Jurkat, Clone E6-1 (cell line): ENCODE results near the gene C1orf159.
"Not testable (repeated sequence)": the region's sequence is repeated elsewhere in the genome, so short reads cannot be mapped to it uniquely, and the experiment has no call there.

Source experiments
- DNase-seq: peaks from one replicate; pipeline ENCODE4 v3.0.0-alpha.2; 2011; ENCODE audit warnings: low read depth, low spot score
- H3K4me3 ChIP-seq: 2 replicates; pipeline ENCODE4 v1.5.1; 2011; ENCODE audit warnings: mild to moderate bottlenecking, low read length, control low read depth, moderate library complexity

Gene C1orf159

GRCh38 chr1:1121611-1122077, 5.8 kb upstream of the C1orf159 start:
- peak overlapping the region; percentile 13; the same call in 1 of the 2 replicates for H3K4me3 ChIP-seq
- no peak for DNase-seq

GRCh38 chr1:1120866-1121591, 5.1 kb upstream of the C1orf159 start:
- no peak overlapping the region for H3K4me3 ChIP-seq
- DNase-seq, result no peak

- no peak overlapping the region for H3K4me3 ChIP-seq
- DNase-seq, result no peak
Observed at GRCh38 chr1:1120096-1120495, 4.2 kb upstream of the C1orf159 start.

DNA sequence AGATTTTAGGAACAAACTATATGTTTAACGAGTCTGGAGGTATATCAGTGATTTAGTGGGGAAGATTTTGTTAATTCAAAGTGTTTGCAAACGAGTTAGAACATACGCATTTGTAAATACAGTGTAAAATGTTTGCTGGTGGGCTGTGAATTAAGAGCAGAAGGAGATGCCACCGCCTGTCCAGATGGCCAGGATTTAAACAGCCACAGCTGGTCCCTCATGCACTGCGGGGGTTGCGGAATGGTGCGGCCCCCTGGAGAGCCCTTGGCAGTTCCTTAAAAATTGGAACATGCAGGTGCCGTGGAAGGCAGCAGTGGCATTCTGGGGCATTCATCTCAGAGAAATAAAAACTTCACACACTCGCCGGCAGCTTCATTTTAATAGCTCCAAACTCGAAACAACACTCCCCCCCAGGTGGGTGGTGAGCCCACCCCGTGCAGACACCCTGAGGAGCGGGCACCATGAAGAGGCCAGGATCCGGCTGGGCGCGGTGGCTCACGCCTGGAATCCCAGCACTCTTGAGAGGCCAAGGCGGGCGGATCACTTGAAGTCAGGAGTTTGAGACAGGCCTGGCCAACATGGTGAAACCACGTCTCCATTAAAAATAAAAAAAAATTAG, 3.5 kb upstream of the C1orf159 start:
- no peak overlapping the region for H3K4me3 ChIP-seq
- DNase-seq, result no peak

DNA sequence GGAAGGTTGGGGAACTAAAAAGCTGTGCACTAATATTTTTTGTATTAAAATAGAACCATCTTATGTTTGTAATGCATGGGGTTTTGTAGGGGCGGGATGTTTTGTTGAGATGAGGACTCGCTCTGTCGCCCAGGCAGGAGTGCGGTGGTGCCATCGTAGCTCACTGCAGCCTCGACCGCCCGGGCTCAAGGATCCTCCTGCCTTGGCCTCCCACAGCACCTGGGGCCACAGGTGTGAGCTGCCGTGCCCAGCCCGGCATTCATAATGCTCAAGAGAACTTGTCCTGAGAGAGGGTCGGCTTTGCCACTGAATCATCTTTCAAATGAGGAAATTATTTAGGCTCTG, 3.0 kb upstream of the C1orf159 start:
- no peak overlapping the region for H3K4me3 ChIP-seq
- no peak for DNase-seq

- DNase-seq, result no peak
- H3K4me3 ChIP-seq, result no peak overlapping the region
Observed at GRCh38 chr1:1118011-1118875, 2.4 kb upstream of the C1orf159 start.

GRCh38 chr1:1117469-1117831, 1.6 kb upstream of the C1orf159 start:
- no peak for DNase-seq
- H3K4me3 ChIP-seq, result no peak overlapping the region

DNA sequence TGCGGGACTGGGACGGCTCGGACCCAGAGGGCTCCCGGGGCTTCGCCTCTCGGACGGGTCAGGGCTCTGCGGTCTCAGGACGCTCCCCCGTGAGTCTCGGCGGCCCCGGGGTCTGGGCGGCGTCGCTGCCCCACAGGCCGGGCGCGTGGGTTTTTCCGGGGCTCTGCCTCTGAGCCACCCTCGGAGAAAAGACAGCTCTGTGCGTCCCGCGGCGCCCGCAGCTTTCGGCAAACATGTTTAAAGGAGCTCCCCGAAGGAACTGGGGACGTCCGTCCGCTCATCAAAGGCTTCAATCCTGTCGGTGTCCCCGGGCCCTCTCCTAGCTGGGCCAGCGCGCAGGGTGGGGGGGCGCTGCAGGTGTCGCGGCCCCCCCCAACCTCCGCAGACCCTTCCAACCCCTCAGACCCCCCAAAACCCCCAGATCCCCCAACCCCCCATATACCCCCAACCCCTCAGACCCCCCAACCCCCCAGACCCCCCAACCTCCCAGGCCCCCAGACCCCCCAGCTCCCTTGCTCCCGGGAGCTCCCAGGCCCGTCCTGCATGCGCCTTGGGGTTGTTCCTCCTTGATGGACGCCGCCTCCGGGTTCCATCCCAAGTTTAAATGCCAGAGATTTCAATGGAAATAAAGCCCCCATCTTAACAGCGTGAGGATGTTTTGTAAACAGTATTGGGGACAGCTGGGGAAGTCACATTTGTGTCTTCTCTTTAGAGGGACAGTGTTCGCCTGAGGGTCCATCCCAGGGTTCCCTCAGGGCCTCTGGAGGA, 996 bp upstream of the C1orf159 start:
- peak overlapping the region; percentile 48 for H3K4me3 ChIP-seq
- DNase-seq, result no peak

DNA sequence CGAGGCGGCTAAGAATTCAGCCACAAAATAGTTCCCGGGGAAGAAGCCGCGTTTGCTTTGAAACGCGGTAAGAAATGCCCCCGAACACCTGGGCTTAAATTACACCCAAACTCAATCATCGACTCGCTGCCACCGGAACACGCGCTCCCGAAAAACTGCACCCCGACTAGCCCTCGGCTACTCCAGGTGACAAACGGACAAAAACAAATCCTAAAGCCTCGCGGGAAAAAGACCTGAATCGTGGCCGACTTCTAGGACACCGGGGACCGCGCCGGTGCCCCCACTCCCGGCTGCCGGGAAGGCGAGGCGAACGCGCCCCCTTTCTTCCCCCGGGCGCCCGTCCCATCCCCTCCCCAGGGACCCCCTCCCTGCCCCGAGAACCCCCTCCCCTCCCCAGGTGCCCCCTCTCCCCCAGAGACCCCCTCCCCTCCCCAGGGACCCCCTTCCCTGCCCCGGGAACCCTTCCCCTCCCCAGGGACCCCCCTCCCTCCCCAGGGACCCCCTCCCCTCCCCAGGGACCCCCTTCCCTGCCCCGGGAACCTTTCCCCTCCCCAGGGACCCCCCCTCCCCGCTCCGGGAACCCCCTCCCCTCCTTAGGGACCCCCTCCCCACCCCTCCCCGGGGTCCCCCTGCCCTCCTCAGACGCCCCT, 628 bp downstream of the C1orf159 start:
- peak overlapping the region; percentile 56 for H3K4me3 ChIP-seq
- DNase-seq, result no peak

- DNase-seq, result no peak
- no peak overlapping the region for H3K4me3 ChIP-seq
Observed at GRCh38 chr1:1114431-1114830, 1.5 kb downstream of the C1orf159 start.

DNA sequence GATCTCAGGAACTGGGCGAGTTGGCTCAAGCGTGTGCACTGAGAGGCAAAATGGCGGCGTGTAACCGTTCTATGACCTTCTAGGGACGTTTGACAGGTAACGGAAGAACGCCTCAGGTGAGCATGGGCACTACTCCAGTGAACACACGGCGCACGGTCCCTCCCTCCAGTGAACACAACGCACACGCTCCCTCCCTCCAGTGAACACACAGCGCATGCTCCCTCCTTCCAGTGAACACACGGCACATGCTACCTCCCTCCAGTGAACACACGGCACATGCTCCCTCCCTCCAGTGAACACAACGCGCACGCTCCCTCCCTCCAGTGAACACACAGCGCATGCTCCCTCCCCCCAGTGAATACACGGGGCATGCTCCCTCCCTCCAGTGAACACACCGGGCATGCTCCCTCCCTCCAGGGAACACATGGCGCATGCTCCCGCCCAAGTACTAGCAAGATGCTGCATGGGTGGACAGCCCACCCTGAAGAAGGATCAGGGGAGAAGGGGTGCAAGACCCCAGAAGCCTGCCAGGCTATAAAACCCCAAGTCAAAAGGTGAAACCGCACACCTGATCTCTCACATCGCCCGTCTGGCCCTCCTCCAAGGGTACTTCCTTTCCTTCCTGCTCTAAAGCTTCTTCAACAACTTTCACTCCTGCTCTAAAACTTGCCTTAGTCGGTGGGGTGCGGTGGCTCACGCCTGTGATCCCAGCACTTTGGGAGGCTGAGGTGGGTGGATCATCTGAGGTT, 3.5 kb downstream of the C1orf159 start:
- no peak for DNase-seq
- no peak overlapping the region for H3K4me3 ChIP-seq

- DNase-seq, result no peak
- no peak overlapping the region for H3K4me3 ChIP-seq
Observed at GRCh38 chr1:1111516-1112236, 4.2 kb downstream of the C1orf159 start.

DNA sequence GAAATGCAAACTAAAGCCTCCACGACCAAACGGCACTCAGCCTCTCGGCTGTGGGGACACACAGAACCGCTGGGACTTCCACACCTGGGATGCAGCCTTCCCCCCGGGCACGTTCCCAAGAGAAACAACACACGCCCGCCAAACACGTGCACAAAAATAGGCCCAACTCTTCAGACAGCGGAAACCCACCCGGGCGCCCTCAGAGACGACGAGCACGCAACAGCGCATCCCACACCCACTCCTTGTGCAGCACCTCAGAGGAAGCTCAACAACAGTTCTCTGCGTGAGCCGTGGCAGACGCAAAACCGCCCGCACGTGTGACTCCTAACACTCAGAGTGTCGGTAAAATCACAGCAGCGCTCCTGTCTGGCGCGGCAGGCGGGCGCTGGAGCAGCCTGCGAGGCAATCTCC, 5.3 kb downstream of the C1orf159 start:
- DNase-seq, result no peak

DNA sequence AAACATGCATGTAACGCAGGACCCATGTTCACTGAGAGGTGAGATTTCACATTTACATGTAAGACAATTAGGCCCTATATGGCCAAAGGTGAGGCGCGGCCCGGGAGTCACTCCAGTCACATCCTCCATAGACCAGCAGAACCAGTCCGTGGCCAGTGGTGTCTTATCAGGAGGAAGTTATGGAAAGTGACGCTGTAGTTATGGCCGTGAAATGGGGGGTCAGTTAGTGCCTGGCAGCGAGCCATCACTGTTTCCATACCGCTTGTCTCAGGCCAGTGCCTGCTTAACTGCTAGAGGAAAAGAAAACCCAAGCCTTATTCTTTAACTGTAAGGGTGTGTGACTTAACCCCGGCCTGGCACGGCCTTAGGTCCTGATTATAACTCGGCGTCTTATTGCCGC, 6.1 kb downstream of the C1orf159 start:
- DNase-seq, result no peak
- H3K4me3 ChIP-seq, result no peak overlapping the region

More for the DNA sequence above, 5.3 kb downstream of the C1orf159 start:
- no peak overlapping the region for H3K4me3 ChIP-seq

DNA sequence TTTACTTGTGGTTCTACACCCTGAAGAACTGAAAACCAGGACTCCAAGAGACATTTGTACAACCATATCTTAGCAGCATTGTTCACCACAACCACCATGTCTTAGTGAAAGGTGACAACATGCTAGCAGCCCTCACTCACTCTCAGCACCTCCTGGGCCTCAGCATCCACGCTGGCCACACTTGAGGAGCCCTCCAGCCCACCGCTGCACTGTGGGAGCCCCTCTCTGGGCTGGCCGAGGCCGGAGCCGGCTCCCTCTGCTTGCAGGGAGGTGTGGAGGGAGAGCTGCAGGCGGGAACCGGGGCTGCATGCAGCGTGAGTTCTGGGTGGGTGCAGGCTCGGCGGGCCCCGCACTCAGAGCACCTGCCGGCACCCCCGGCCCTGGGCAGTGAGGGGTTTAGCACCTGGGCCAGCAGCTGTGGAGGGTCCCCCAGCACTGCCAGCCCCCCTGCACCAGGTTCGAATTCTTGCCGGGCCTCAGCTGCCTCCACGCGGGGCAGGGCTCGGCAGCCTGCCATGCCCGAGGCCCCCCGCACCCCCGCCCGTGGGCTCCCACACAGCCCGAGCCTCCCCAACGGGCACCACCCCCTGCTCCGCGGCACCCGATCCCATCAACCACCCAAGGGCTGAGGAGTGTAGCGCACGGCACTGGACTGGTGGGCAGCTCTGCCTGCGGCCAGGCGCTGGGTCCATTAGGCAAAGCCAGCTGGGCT, 9.2 kb downstream of the C1orf159 start:
- no peak for DNase-seq

DNA sequence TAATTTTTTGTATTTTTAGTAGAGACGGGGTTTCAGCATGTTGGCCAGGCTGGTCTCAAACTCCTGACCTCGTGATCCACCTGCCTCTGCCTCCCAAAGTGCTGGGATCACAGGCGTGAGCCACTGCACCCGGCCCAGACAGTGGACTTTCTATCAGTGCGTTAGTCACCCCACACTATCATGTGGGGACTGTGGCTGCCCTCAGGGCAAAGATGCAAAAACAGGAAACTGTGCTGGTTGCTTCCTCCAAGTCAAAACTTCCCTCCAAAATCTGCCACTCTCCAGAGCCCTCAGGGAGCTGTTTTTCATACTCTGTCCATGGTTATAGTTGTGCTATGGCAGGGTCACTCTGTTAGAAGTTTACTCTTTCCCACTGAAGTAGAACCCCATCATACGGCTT, 11.7 kb downstream of the C1orf159 start:
- DNase-seq, H3K4me3 ChIP-seq: not testable (repeated sequence)

More for the DNA sequence above, 9.2 kb downstream of the C1orf159 start:
- no peak overlapping the region for H3K4me3 ChIP-seq

DNA sequence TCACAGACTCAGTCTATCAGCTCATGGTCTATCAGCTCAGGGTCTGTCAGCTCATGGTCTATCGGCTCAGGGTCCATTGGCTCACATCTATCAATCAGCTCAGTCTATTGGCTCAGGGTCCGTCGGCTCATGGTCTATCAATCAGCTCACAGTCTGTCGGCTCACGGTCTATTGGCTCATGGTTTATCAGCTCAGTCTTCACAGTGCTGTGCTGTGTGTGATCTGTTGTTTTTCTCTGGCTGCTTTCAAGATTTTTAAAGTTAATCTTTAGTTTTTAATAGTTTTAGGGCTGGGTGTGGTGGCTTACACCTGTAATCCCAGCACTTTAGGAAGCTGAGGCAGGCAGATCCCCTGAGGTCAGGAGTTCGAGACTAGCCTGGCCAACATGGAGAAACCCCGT, 14.4 kb downstream of the C1orf159 start:
- H3K4me3 ChIP-seq, result no peak overlapping the region
- DNase-seq, result no peak
